Naive thymus-derived CD4-positive, alpha-beta T cell (primary cell): ENCODE data around the gene SPATA9. TPM values are rescaled to one million over a fixed set of nuclear protein-coding genes. Genes with fewer than 3 reads are reported as not detected.

Experiments
- ATAC-seq: fragments of 150-1000 bp; cut with Tn5 transposase; 2 replicates; pipeline ENCODE4 v1.10.0; 2021; ENCODE audit warnings: mild to moderate bottlenecking, moderate library complexity
- CTCF ChIA-PET: fragments of 350-600 bp; sonication (Branson Sonifier 250); formaldehyde crosslinking; loops from one replicate; lab custom pipeline; 2021; ENCODE audit warnings: antibody characterized with exemption; lab: Charles Lee
- POLR2A ChIA-PET: fragments of 350-600 bp; sonication (Branson Sonifier 250); formaldehyde crosslinking; loops from one replicate; lab custom pipeline; 2021; ENCODE audit warnings: antibody characterized with exemption, inconsistent platforms; lab: Charles Lee
- DNase-seq, 9 donors: peaks; one replicate each; pipeline versions ENCODE4 v3.0.0 to v3.0.0-alpha.2; 2020 to 2022; ENCODE audit warnings: mixed read lengths in 1 of 9
- H3K27ac ChIP-seq: one replicate; pipeline ENCODE4 v1.7.0; 2013; ENCODE audit warnings: mild to moderate bottlenecking, low read depth, low read length, moderate library complexity
- H3K27me3 ChIP-seq, 2 donors: one replicate each; pipeline ENCODE4 v1.7.0; 2013; ENCODE audit warnings: low read length in 2 of 2, mild to moderate bottlenecking in 2 of 2, moderate library complexity in 2 of 2; ENCODE audit not compliant: control insufficient read depth in 2 of 2, insufficient read depth in 2 of 2
- H3K36me3 ChIP-seq, 3 experiments: 1 replicate in 2 of 3; 2 replicates in 1 of 3; pipeline ENCODE4 v1.7.0; 2013; ENCODE audit warnings: low read length in 3 of 3, mild to moderate bottlenecking in 3 of 3, moderate library complexity in 1 of 3; ENCODE audit not compliant: insufficient read depth in 3 of 3, control insufficient read depth in 2 of 3
- H3K4me1 ChIP-seq, 2 donors: one replicate each; pipeline ENCODE4 v1.7.0; 2013; ENCODE audit warnings: low read length in 2 of 2, mild to moderate bottlenecking in 2 of 2, moderate library complexity in 1 of 2; ENCODE audit not compliant: control insufficient read depth in 2 of 2, insufficient read depth in 2 of 2
- H3K4me3 ChIP-seq: 2 replicates; pipeline ENCODE4 v1.7.0; 2013; ENCODE audit warnings: mild to moderate bottlenecking, low read length
- H3K9me3 ChIP-seq, 3 experiments: 1 replicate in 2 of 3; 2 replicates in 1 of 3; pipeline ENCODE4 v1.7.0; 2013; ENCODE audit warnings: low read length in 3 of 3; ENCODE audit not compliant: control insufficient read depth in 2 of 3
- H3K27ac Mint-ChIP-seq, 9 donors: one replicate each; pipeline ENCODE4 v1.8.0; 2020 to 2022; ENCODE audit warnings: mixed read lengths in 9 of 9, mild to moderate bottlenecking in 8 of 9, moderate library complexity in 5 of 9, inconsistent platforms in 2 of 9
- H3K27me3 Mint-ChIP-seq, 5 donors: one replicate each; pipeline ENCODE4 v1.8.0; 2021 to 2022; ENCODE audit warnings: mixed read lengths in 5 of 5, mild to moderate bottlenecking in 1 of 5
- H3K36me3 Mint-ChIP-seq, 5 donors: one replicate each; pipeline ENCODE4 v1.8.0; 2020 to 2022; ENCODE audit warnings: mixed read lengths in 5 of 5, mild to moderate bottlenecking in 3 of 5, inconsistent platforms in 1 of 5
- H3K4me1 Mint-ChIP-seq, 7 donors: one replicate each; pipeline ENCODE4 v1.8.0; 2020 to 2022; ENCODE audit warnings: mixed read lengths in 7 of 7, mild to moderate bottlenecking in 3 of 7, inconsistent platforms in 1 of 7
- H3K4me3 Mint-ChIP-seq, 10 donors: one replicate each; pipeline ENCODE4 v1.8.0; 2020 to 2022; ENCODE audit warnings: mild to moderate bottlenecking in 10 of 10, mixed read lengths in 10 of 10, moderate library complexity in 6 of 10, inconsistent platforms in 2 of 10
- H3K9me3 Mint-ChIP-seq, 11 donors: one replicate each; pipeline ENCODE4 v1.8.0; 2020 to 2022; ENCODE audit warnings: mixed read lengths in 11 of 11, mild to moderate bottlenecking in 4 of 11, inconsistent platforms in 1 of 11, moderate library complexity in 1 of 11
- intact Hi-C, 2 donors: fragments of 100-400 bp; cut with micrococcal nuclease; formaldehyde crosslinking; loops; one replicate each; pipeline ENCODE4 v1.15.1; 2023
- polyA plus RNA-seq, 2 donors: library from polyadenylated mRNA; unstranded; fragments of 300-500 nt; fragmentation: Illumina TruSeq; gene quantifications; one replicate each; pipeline ENCODE4 v1.2.3, GENCODE V29; 2021
- total RNA-seq, 6 experiments: library from RNA in 5 of 6; stranded (reverse) in 5 of 6; gene quantifications; 1 replicate in 5 of 6; 2 replicates in 1 of 6; pipeline ENCODE4 v1.2.3 and lab custom pipeline; 2021 to 2026

The SPATA9 gene
- total and polyA plus RNA-seq, 7 experiments from 2014 or later: 0.66 TPM; not detected in 6

DNA sequence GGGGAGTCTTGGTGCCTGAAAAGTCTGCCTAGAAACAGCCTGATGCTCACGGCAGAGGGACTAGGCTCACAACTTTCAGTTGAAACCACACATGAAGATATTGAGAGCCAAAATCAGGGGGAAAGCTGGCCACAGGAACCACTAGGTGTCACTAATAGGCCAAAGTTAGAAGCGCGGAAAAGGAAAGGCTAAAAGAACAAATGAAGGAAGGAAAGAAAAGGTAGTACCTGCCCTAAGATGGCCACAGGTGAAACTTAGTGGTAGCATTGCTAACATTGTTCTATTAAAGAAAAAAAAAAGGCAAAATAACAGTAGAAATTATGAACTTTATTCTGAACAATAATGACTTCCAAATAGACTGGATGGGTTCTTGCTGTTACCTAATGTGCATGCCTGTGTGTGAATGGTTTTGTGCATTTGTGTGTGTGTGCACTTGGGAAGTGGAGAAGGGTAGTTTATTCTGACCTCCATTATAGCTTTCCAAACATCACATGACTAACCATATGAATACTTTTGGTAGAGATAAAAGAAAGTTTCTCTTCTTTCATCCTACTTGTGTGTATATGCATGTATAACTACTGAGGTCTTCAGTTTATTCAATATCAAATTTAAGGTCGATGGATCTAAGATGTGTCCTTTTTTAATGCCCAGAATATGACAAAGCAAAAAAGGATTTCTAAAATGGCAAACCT lies 38.3 kb downstream of the SPATA9 start:
- intact Hi-C loops: loop anchor here (1.0 to 10.0 kb wide), 14 partner anchors 20 to 1170 kb away; partner anchors contain the start of genes CAST (in 1 of the 2), ELL2 (in 1 of the 2), GLRX (in 1 of the 2) and RHOBTB3 (in 1 of the 2)
- H3K4me1 ChIP-seq: peaks cover 0 to 18% of the 10 kb centered on the region in 2 donors
- no peaks in the 10 kb centered on the region for H3K27me3 ChIP-seq
- no peak overlapping the region for H3K4me3 ChIP-seq
- H3K36me3 ChIP-seq: no peaks in the 10 kb centered on the region
- peak; percentile 19 for ATAC-seq
- peaks cover 7 to 44% (median 32%) of the 10 kb centered on the region in 7 donors for H3K4me1 Mint-ChIP-seq
- ChIA-PET CTCF (interaction anchor here (0.6 to 4.0 kb wide), 14 partner anchors 13 to 691 kb away, joined by 3 to 31 read pairs (median 4); partner anchors contain the start of gene GLRX), POLR2A (interaction anchor here (0.6 to 5.4 kb wide), 4 partner anchors 9 to 134 kb away, joined by 4 to 67 read pairs (median 8); partner anchors contain the start of gene GPR150)
- peak in 8 of 9 donors; percentile 18 to 49 (median 42) for DNase-seq
- no peaks in the 10 kb centered on the region for H3K9me3 ChIP-seq
- peaks cover 0 to 2% (median 0%) of the 10 kb centered on the region in 11 donors for H3K9me3 Mint-ChIP-seq
- H3K36me3 Mint-ChIP-seq: no peaks in the 10 kb centered on the region
- H3K27me3 Mint-ChIP-seq: peaks cover 0 to 4% (median 0%) of the 10 kb centered on the region in 5 donors
- peak overlapping the region in 9 of 10 donors; percentile 0 to 87 (median 33) for H3K4me3 Mint-ChIP-seq
- peak overlapping the region; percentile 33 for H3K27ac ChIP-seq
- H3K27ac Mint-ChIP-seq: peak overlapping the region; percentile 1 to 89 (median 64)

DNA sequence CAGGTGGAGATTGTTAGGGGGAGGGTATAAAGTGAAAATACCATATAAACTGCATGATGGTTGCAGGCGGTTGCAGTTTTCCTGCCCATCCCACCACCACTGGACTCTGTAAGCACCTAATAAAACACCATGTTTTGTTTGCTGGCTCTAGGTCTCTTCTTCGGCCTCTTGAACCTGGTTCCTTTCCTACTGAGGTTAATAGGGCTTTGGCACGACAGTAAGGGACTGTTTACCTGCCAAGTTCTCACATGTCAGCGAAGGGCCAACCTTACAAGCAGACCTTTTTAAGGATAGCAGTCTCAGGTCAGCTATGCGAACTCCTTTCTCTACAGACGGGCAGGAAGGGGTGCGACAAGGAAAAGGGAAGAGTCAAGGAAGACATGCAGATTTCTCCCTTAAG lies 39.6 kb downstream of the SPATA9 start:
- H3K27ac Mint-ChIP-seq: peak overlapping the region in 2 of 9 donors; percentile 25 to 46

DNA sequence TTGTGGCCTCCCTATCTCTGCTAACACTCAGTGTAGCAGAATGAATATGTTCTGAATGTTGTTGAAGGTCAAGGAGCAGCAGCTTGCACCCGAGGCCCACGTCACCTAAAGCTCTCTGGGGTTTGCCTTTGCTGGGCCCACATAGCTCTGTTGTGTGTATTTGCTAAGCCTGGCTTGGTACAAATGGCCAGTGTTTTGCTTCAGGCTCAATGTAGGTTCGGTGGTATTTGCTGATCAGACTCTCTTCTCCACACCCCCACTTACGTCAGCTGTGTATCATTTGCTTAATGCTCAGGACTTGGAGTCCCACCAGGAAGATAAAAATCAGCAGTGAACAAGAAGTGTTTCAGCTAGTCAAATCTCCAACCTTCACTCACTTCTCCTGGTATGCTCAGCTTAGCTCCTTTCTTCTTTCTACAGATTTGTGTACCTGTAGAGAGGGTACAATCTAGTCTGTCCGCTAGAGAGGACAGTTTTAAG lies 41.0 kb downstream of the SPATA9 start:
- Histone ChIP-seq H3K36me3 (no peaks in the 10 kb centered on the region), H3K4me1 (peaks cover 0 to 11% of the 10 kb centered on the region in 2 donors), H3K27me3 (no peaks in the 10 kb centered on the region), H3K9me3 (no peaks in the 10 kb centered on the region), H3K27ac (no peak overlapping the region), H3K4me3 (no peak overlapping the region)
- ChIA-PET POLR2A (interaction anchor here (1.2 to 2.1 kb wide), 3 partner anchors 10 to 21 kb away, joined by 6 to 8 read pairs (median 8); no protein-coding TSS in a partner anchor), CTCF (interaction anchor here (0.9 to 2.0 kb wide), 3 partner anchors 10 to 140 kb away, joined by 3 to 9 read pairs (median 4); no protein-coding TSS in a partner anchor)
- DNase-seq (no peak), ATAC-seq (no peak)
- H3K9me3 Mint-ChIP-seq: peaks cover 0 to 2% (median 0%) of the 10 kb centered on the region in 11 donors
- peaks cover 0 to 20% (median 0%) of the 10 kb centered on the region in 5 donors for H3K27me3 Mint-ChIP-seq
- H3K4me1 Mint-ChIP-seq: peaks cover 3 to 26% (median 21%) of the 10 kb centered on the region in 7 donors
- H3K27ac Mint-ChIP-seq: no peak overlapping the region
- intact Hi-C loops: loop anchor here (10.0 kb wide), 2 partner anchors 893 to 1173 kb away; no protein-coding TSS in a partner anchor
- H3K4me3 Mint-ChIP-seq: no peak overlapping the region
- H3K36me3 Mint-ChIP-seq: no peaks in the 10 kb centered on the region

More for the DNA sequence above, 39.6 kb downstream of the SPATA9 start:
- Histone ChIP-seq H3K4me3 (no peak overlapping the region), H3K36me3 (no peaks in the 10 kb centered on the region), H3K4me1 (peaks cover 0 to 18% of the 10 kb centered on the region in 2 donors), H3K27me3 (no peaks in the 10 kb centered on the region), H3K9me3 (no peaks in the 10 kb centered on the region), H3K27ac (no peak overlapping the region)
- ChIA-PET POLR2A (interaction anchor here (1.0 to 5.4 kb wide), 4 partner anchors 8 to 141 kb away, joined by 3 to 67 read pairs (median 4); partner anchors contain the start of gene GPR150), CTCF (interaction anchor here (1.1 to 4.0 kb wide), 7 partner anchors 10 to 205 kb away, joined by 3 to 20 read pairs (median 5); no protein-coding TSS in a partner anchor)
- Mint-ChIP-seq H3K4me3 (no peak overlapping the region), H3K9me3 (peaks cover 0 to 2% (median 0%) of the 10 kb centered on the region in 11 donors), H3K36me3 (no peaks in the 10 kb centered on the region), H3K27me3 (peaks cover 0 to 17% (median 0%) of the 10 kb centered on the region in 5 donors), H3K4me1 (peaks cover 3 to 35% (median 27%) of the 10 kb centered on the region in 7 donors)
- DNase-seq: no peak
- no peak for ATAC-seq
- intact Hi-C loops: loop anchor here (10.0 kb wide), 2 partner anchors 892 to 1172 kb away; no protein-coding TSS in a partner anchor

DNA sequence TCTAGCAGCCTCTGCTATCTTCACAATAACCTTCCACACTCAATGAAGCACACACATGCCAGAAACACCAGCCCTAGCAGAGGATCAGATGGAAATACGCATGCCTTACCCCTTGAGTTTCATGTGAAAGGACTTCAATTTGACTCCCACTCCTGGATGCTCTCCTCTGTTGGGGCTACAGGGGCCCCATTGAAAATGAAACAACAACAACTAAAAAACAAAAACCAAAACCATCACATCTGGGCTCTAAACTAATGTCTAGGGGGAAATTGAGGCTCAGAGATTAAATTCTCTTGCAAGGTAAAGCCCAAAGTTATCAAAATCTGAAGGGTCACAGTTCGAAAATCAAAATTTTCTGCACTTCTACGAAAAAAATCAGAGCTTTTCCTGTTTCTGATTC lies 44.2 kb downstream of the SPATA9 start:
- ATAC-seq (no peak), DNase-seq (no peak)
- Histone ChIP-seq H3K4me1 (no peaks in the 10 kb centered on the region), H3K9me3 (no peaks in the 10 kb centered on the region), H3K36me3 (no peaks in the 10 kb centered on the region), H3K27me3 (no peaks in the 10 kb centered on the region), H3K27ac (no peak overlapping the region), H3K4me3 (no peak overlapping the region)
- H3K4me1 Mint-ChIP-seq: peaks cover under 1 to 10% (median 7%) of the 10 kb centered on the region in 7 donors
- no peak overlapping the region for H3K4me3 Mint-ChIP-seq
- intact Hi-C loops: loop anchor here in 1 of 2 donors (10.0 kb wide), 1 partner anchor 1524 kb away; a partner anchor contains a TSS
- POLR2A ChIA-PET: no interaction called here
- H3K27ac Mint-ChIP-seq: no peak overlapping the region
- CTCF ChIA-PET: no interaction called here
- peaks cover 0 to under 1% (median 0%) of the 10 kb centered on the region in 5 donors for H3K36me3 Mint-ChIP-seq
- H3K9me3 Mint-ChIP-seq: peaks cover 0 to 2% (median 0%) of the 10 kb centered on the region in 11 donors
- H3K27me3 Mint-ChIP-seq: peaks cover 0 to 29% (median 0%) of the 10 kb centered on the region in 5 donors

DNA sequence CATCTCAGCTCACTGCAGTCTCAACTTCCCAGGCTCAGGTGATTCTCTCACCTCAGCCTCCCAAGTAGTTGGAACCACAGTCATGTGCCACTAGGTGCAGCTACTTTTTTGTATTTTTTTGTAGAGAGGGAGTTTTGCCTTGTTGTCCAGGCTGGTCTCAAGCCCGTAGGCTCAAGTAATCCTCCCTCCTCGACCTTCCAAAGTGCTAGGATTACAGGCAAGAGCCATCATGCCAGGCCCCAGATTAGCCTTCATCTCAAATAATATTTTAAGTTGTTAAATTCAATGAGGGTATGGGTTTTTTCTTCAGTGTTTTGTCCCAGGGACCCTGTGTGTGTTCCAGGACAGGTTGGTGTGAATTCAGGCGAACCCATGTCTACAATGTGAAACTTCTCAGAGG lies 48.7 kb downstream of the SPATA9 start:
- no peak overlapping the region for H3K4me3 ChIP-seq
- H3K36me3 ChIP-seq: no peaks in the 10 kb centered on the region
- H3K27me3 ChIP-seq: no peaks in the 10 kb centered on the region
- no peak overlapping the region for H3K4me3 Mint-ChIP-seq
- ChIA-PET POLR2A (interaction anchor here (0.8 to 1.0 kb wide), 2 partner anchors 12 to 79 kb away, joined by 3 read pairs; partner anchors contain the start of genes ARSK, RFESD and SKIC3), CTCF (no interaction called here)
- no peak overlapping the region for H3K27ac ChIP-seq
- H3K9me3 ChIP-seq: no peaks in the 10 kb centered on the region
- peaks cover 0 to 16% (median 2%) of the 10 kb centered on the region in 11 donors for H3K9me3 Mint-ChIP-seq
- H3K4me1 ChIP-seq: peaks cover 6 to 24% of the 10 kb centered on the region in 2 donors
- H3K27ac Mint-ChIP-seq: peak overlapping the region in 5 of 9 donors; percentile 38 to 85 (median 57)
- intact Hi-C loops: loop anchor here in 1 of 2 donors (10.0 kb wide), 1 partner anchor 1519 kb away; a partner anchor contains a TSS
- ATAC-seq (no peak), DNase-seq (no peak)
- peaks cover 0 to 20% (median 0%) of the 10 kb centered on the region in 5 donors for H3K27me3 Mint-ChIP-seq
- H3K4me1 Mint-ChIP-seq: peaks cover 15 to 51% (median 35%) of the 10 kb centered on the region in 7 donors
- peaks cover 0 to 21% (median 0%) of the 10 kb centered on the region in 5 donors for H3K36me3 Mint-ChIP-seq

DNA sequence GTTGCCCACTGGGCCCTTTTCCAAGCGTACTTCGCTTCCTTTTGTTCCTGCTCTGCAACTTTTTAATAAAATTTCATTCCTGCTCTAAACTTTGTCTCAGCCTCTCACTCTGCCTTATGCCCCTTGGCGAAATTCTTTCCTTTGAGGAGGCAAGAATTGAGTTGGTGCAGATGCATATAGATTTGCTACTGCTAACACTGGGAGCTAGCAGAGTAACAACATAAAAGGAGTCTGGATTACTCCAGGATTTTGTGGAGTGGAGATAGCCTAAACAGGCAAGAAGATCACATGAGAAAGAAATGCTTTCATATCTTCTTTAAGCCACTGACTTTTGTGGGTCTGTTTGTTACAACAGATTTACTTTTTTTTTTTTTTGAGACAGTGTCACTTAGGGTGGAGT lies 49.1 kb downstream of the SPATA9 start:
- Histone ChIP-seq H3K4me3 (no peak overlapping the region), H3K4me1 (peaks cover 6 to 24% of the 10 kb centered on the region in 2 donors), H3K27me3 (no peaks in the 10 kb centered on the region), H3K27ac (no peak overlapping the region), H3K9me3 (no peaks in the 10 kb centered on the region), H3K36me3 (no peaks in the 10 kb centered on the region)
- Mint-ChIP-seq H3K27me3 (peaks cover 0 to 17% (median 0%) of the 10 kb centered on the region in 5 donors), H3K36me3 (peaks cover 0 to 21% (median 0%) of the 10 kb centered on the region in 5 donors), H3K9me3 (peaks cover 0 to 16% (median 2%) of the 10 kb centered on the region in 11 donors), H3K4me3 (peak overlapping the region in 3 of 10 donors; percentile 15 to 52 (median 47)), H3K4me1 (peaks cover 15 to 52% (median 35%) of the 10 kb centered on the region in 7 donors), H3K27ac (peak overlapping the region in 8 of 9 donors; percentile 31 to 85 (median 56))
- intact Hi-C loops: loop anchor here (2.0 to 10.0 kb wide), 2 partner anchors 1303 to 1519 kb away; partner anchors contain the start of gene LNPEP (in 1 of the 2)
- ATAC-seq (no peak), DNase-seq (no peak)
- POLR2A ChIA-PET: interaction anchor here (0.8 to 1.0 kb wide), 2 partner anchors 13 to 79 kb away, joined by 3 read pairs; partner anchors contain the start of genes ARSK, RFESD and SKIC3
- CTCF ChIA-PET: no interaction called here
